ENCODE measurements around the gene FCHSD2. TPM values are rescaled to one million over a fixed set of nuclear protein-coding genes. Genes with fewer than 3 reads are reported as not detected.
A peak's percentile ranks its signal among the peaks of the same experiment; 100 is the strongest.
"Not testable (repeated sequence)": the region's sequence is repeated elsewhere in the genome, so short reads cannot be mapped to it uniquely, and the experiment has no call there.

The FCHSD2 gene
- total RNA-seq, 1 donor from 2014 or later = 18.9 TPM

DNA sequence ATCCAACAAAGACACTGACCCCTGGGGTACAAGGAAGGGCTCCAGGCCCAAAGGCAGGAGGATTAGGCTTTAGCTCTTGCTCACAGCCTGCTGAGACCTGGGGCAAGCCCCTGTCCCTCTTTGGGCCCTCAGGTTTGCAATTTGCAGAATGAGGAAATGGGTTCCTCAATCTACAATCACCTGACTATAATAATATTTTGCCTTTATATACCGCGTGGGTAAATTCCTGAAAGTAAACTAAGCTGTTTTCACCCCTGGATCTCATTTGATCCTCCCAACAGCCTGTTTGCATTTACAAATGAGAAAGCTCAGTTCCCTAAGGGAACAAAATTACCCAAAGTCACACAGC is 349.1 kb downstream of the FCHSD2 start:
- Histone ChIP-seq H3K4me1 (ENCODE audit: insufficient read depth, low read length) (peaks cover 29% of the 10 kb centered on the region), H3K79me2 (ENCODE audit: insufficient read depth, low read length) (no peaks in the 10 kb centered on the region), H3K36me3 (ENCODE audit: insufficient read depth, low read length) (no peaks in the 10 kb centered on the region), H3K9ac (ENCODE audit: low read length) (peak overlapping the region; percentile 86), H2AFZ (ENCODE audit: low read depth, low read length) (peak overlapping the region; percentile 55), H3K9me3 (ENCODE audit: insufficient read depth, low read depth, low read length) (no peaks in the 10 kb centered on the region), H3K27me3 (ENCODE audit: insufficient read depth, low read length) (no peaks in the 10 kb centered on the region), H3K4me3 (ENCODE audit: insufficient read depth, low read depth, low read length) (no peak overlapping the region), H4K20me1 (ENCODE audit: insufficient read depth, low read length) (no peaks in the 10 kb centered on the region), H3K27ac (ENCODE audit: low read depth, low read length) (peak overlapping the region; percentile 91), H3K4me2 (ENCODE audit: low read length) (peak overlapping the region; percentile 85)
- FAIRE-seq = no peak
- DNase-seq (ENCODE audit: low read depth) = no peak
- peak overlapping the region; percentile 91 for H3K4me3 Mint-ChIP-seq (ENCODE audit: unreplicated experiment)
- H3K27me3 Mint-ChIP-seq (ENCODE audit: low read depth, unreplicated experiment) = no peaks in the 10 kb centered on the region
- H3K4me1 Mint-ChIP-seq (ENCODE audit: low read depth, unreplicated experiment) = peaks cover 10% of the 10 kb centered on the region
- TF ChIP-seq EZH2 (IDR thresholded peaks at IDR 0.05; ENCODE audit: insufficient read depth, low read length) = no peak
- no peaks in the 10 kb centered on the region for H3K36me3 Mint-ChIP-seq (ENCODE audit: low read depth, unreplicated experiment)
- peaks cover 3% of the 10 kb centered on the region for H3K9me3 Mint-ChIP-seq (ENCODE audit: unreplicated experiment)
- peak overlapping the region; percentile 77 for H3K27ac Mint-ChIP-seq (ENCODE audit: unreplicated experiment)

GRCh38 chr11:72792437-72793021 is 349.6 kb downstream of the FCHSD2 start:
- no peak overlapping the region for H3K4me3 Mint-ChIP-seq (ENCODE audit: unreplicated experiment)
- no peaks in the 10 kb centered on the region for H3K79me2 ChIP-seq (ENCODE audit: insufficient read depth, low read length)
- no peak for TF ChIP-seq CTCF (IDR thresholded peaks at IDR 0.05; ENCODE audit: insufficient read depth, low read depth, low read length)
- no peak for TF ChIP-seq EZH2 (IDR thresholded peaks at IDR 0.05; ENCODE audit: insufficient read depth, low read length)
- no peak for FAIRE-seq
- no peak overlapping the region for H3K27ac Mint-ChIP-seq (ENCODE audit: unreplicated experiment)
- no peak overlapping the region for H3K4me2 ChIP-seq (ENCODE audit: low read length)
- H3K36me3 ChIP-seq (ENCODE audit: insufficient read depth, low read length) = no peaks in the 10 kb centered on the region
- peaks cover 29% of the 10 kb centered on the region for H3K4me1 ChIP-seq (ENCODE audit: insufficient read depth, low read length)
- no peak for DNase-seq (ENCODE audit: low read depth)
- H3K9me3 ChIP-seq (ENCODE audit: insufficient read depth, low read depth, low read length) = no peaks in the 10 kb centered on the region
- H2AFZ ChIP-seq (ENCODE audit: low read depth, low read length) = no peak overlapping the region
- H3K4me3 ChIP-seq (ENCODE audit: insufficient read depth, low read depth, low read length) = no peak overlapping the region
- H3K27me3 Mint-ChIP-seq (ENCODE audit: low read depth, unreplicated experiment) = no peaks in the 10 kb centered on the region
- H3K36me3 Mint-ChIP-seq (ENCODE audit: low read depth, unreplicated experiment) = no peaks in the 10 kb centered on the region
- no peak overlapping the region for H3K27ac ChIP-seq (ENCODE audit: low read depth, low read length)
- peaks cover 3% of the 10 kb centered on the region for H3K9me3 Mint-ChIP-seq (ENCODE audit: unreplicated experiment)
- no peak overlapping the region for H3K9ac ChIP-seq (ENCODE audit: low read length)
- peaks cover 10% of the 10 kb centered on the region for H3K4me1 Mint-ChIP-seq (ENCODE audit: low read depth, unreplicated experiment)
- H4K20me1 ChIP-seq (ENCODE audit: insufficient read depth, low read length) = no peaks in the 10 kb centered on the region
- no peaks in the 10 kb centered on the region for H3K27me3 ChIP-seq (ENCODE audit: insufficient read depth, low read length)

DNA sequence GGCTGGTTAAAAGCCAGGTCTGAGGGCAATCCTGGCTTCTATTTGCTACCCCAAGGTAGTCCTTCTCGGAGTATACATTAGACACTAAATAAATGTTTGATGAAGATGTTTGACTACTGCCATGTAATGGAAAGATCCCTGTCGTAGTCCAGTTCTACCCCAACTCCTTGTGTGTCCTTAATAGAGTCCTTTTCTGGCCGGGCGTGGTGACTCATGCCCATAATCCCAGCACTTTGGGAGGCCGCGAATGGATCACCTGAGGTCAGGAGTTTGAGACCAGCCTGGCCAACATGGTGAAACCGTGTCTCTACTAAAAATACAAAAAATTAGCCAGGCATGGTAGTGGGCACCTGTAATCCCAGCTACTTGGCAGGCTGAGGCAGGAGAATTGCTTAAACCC is 350.9 kb downstream of the FCHSD2 start:
- FAIRE-seq; H3K4me2 ChIP-seq (ENCODE audit: low read length); H3K36me3 ChIP-seq (ENCODE audit: insufficient read depth, low read length); DNase-seq (ENCODE audit: low read depth); H2AFZ ChIP-seq (ENCODE audit: low read depth, low read length); H3K79me2 ChIP-seq (ENCODE audit: insufficient read depth, low read length); H3K9ac ChIP-seq (ENCODE audit: low read length); H3K36me3 Mint-ChIP-seq (ENCODE audit: low read depth, unreplicated experiment); H3K4me3 ChIP-seq (ENCODE audit: insufficient read depth, low read depth, low read length); H3K27me3 ChIP-seq (ENCODE audit: insufficient read depth, low read length); H4K20me1 ChIP-seq (ENCODE audit: insufficient read depth, low read length); H3K27me3 Mint-ChIP-seq (ENCODE audit: low read depth, unreplicated experiment); H3K9me3 Mint-ChIP-seq (ENCODE audit: unreplicated experiment); H3K27ac ChIP-seq (ENCODE audit: low read depth, low read length); H3K9me3 ChIP-seq (ENCODE audit: insufficient read depth, low read depth, low read length); H3K4me3 Mint-ChIP-seq (ENCODE audit: unreplicated experiment); H3K27ac Mint-ChIP-seq (ENCODE audit: unreplicated experiment): not testable (repeated sequence)
- peaks cover 29% of the 10 kb centered on the region for H3K4me1 ChIP-seq (ENCODE audit: insufficient read depth, low read length)
- peaks cover 10% of the 10 kb centered on the region for H3K4me1 Mint-ChIP-seq (ENCODE audit: low read depth, unreplicated experiment)

All from astrocyte (in vitro differentiated cells and primary cell).